Astrocyte of the cerebellum (primary cell): Measurements from ENCODE around the gene SH3RF3.

Experiments
- DNase-seq: peaks from one replicate; pipeline ENCODE4 v3.0.0-alpha.2; 2011; ENCODE audit warnings: low read depth
- H3K4me3 ChIP-seq: 2 replicates; pipeline ENCODE4 v1.5.1; 2011; ENCODE audit warnings: mild to moderate bottlenecking, low read depth, low read length, moderate library complexity
- in situ Hi-C: cut with HindIII; loops from 2 replicates; pipeline ENCODE4 v1.10.0; 2017; ENCODE audit warnings: low sequenced_read_pairs
- TF ChIP-seq, protein P1 (sequence below): IDR thresholded peaks from 2 replicates; pipeline ENCODE4 v1.5.1; 2012; ENCODE audit warnings: low read length, low read depth, moderate library complexity, mild to moderate bottlenecking; ENCODE audit errors: missing control alignments

Gene SH3RF3

DNA sequence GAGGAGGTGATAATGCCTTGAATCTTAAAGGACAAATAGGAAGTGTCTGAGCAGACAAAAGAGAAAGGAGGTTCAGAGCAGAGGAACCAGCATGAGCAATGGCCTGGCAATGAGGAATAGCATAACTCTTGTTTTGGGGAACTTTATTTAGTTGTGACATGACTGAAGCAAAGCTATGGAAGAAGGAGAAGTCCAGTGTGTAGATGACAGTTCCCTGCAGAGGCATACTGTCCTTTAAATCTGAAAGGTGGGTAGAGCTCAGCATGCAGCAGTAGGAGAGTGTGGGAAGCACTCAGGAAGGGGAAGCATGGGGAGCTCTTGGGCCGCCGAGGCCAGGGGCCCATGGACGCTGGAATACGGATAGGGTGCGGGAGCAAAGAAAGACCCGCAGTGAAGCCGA is 311.0 kb downstream of the SH3RF3 start:
- TF ChIP-seq, protein P1, sequence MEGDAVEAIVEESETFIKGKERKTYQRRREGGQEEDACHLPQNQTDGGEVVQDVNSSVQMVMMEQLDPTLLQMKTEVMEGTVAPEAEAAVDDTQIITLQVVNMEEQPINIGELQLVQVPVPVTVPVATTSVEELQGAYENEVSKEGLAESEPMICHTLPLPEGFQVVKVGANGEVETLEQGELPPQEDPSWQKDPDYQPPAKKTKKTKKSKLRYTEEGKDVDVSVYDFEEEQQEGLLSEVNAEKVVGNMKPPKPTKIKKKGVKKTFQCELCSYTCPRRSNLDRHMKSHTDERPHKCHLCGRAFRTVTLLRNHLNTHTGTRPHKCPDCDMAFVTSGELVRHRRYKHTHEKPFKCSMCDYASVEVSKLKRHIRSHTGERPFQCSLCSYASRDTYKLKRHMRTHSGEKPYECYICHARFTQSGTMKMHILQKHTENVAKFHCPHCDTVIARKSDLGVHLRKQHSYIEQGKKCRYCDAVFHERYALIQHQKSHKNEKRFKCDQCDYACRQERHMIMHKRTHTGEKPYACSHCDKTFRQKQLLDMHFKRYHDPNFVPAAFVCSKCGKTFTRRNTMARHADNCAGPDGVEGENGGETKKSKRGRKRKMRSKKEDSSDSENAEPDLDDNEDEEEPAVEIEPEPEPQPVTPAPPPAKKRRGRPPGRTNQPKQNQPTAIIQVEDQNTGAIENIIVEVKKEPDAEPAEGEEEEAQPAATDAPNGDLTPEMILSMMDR, result no peak
- DNase-seq, result no peak
- no peak overlapping the region for H3K4me3 ChIP-seq
- in situ Hi-C loops, result no loop called here

DNA sequence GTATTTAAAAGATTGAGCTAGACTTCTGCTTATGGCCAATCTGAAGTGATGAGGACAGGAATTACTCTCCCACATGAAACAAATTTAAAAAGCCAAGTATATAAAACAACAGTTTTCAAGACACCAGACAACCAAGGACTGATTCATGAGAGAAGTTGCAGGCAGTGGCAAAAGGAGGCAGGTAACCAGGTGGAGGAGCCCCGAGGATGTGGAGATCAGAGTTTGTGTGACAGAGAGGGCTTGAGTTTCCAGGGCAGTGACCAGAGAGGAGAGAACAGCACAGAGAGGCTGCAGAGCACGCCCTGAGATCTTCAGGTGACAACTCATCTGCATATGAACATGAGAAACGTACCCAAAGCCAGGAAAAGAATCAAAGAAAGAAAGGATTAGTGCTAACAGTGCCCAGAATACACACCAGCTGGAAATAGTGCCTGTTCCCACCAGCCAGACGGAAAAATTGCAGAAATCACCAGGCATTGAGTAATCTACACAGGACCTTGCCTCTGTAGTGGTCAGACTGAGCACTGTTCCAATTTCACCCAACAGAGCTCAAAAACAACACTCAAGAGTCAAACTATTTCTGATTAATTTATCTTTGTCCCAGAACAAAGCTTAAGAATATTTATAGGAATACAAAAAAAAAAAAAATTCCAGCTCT is 311.6 kb downstream of the SH3RF3 start:
- TF ChIP-seq, protein P1, result no peak
- DNase-seq, result no peak
- in situ Hi-C loops, result no loop called here
- no peak overlapping the region for H3K4me3 ChIP-seq

DNA sequence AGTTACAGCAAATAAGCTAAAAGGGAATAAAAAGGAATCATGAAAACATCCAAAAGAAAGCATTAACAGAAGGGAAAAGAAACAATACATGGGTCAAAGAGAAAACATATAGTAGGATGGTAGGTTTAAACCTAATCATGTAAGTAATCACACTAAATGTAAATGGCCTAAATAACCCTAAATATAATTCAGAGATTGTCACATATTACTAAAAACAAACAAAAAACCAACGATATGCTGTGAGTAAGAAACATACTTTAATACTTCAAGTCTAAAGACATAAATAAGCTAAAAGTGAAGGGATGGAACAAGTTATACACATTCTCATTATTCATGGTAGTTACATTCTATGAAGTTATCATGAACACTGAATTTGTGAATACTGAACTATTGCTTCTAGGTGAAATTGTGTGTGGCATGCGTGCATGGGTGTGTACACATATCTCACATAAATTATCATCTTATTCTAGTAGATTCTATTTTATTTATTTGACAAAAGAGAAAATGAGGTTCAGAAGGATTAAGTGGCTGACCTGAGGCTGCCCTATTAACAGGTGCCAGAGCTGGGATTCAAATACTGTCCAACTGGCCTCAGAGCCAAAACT is 313.8 kb downstream of the SH3RF3 start:
- no peak overlapping the region for H3K4me3 ChIP-seq
- TF ChIP-seq, protein P1, result no peak
- no peak for DNase-seq
- in situ Hi-C loops, result no loop called here

DNA sequence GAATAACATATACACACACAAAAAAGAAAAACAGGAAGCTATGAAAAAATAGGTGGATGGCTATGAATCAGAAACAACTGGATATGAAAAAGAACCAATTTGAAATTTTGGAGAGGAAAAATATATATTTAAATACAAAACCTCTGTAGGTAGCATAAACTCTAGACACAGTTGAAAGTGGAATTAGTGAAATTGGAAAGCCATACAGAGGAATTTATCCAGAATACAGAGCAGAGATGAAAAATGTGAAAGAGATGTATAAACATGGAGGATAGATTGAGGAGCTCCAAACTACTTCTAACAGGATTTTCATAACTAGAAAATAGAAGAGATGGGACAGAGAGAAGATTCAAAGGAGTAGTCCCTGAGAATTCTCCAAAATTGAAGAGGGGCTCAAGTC is 315.9 kb downstream of the SH3RF3 start:
- TF ChIP-seq, protein P1, result no peak
- no peak overlapping the region for H3K4me3 ChIP-seq
- in situ Hi-C loops, result no loop called here
- no peak for DNase-seq

DNA sequence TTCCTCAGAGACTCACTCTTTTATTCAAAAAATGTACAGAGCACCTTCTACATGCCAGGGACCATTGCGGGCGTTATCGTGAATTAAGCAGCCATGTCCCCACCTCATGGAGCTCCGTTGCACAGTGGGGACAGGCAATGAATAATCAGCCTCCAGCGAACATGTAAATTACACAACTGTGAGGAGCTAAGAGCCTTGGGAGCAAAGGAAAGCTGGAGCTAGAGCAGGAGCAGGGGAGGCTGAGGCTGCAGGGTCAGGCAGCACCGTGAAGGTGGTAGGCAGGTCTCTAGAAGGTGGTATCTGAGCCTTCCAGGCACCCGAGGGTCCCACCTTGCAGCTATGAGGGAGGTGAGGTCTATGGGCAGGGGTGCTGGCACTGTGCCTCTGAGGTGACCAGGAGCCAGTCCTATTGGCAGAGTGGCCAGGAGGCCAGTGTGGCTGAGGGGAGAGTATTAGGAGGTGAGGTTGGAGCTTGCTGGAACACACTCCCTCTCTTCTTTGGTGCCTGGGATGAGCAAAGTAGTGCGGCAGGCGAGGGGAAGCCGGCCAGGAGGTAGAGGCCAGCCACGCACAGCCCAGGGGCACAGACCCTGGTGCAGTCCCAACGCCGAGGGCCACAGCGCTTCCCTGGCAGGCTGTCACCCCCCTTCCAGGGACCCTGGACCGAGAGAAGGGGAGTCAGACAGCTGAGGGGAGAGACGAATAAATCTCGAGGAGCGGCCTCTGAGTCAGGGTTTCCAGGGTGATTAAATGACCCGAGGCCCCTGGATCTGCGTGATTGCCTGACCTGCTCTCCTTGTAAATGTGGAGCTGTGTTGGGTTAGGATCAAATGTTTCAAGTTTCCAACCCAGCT is 317.5 kb downstream of the SH3RF3 start:
- TF ChIP-seq, protein P1, result no peak
- in situ Hi-C loops, result no loop called here
- no peak overlapping the region for H3K4me3 ChIP-seq
- DNase-seq, result no peak

DNA sequence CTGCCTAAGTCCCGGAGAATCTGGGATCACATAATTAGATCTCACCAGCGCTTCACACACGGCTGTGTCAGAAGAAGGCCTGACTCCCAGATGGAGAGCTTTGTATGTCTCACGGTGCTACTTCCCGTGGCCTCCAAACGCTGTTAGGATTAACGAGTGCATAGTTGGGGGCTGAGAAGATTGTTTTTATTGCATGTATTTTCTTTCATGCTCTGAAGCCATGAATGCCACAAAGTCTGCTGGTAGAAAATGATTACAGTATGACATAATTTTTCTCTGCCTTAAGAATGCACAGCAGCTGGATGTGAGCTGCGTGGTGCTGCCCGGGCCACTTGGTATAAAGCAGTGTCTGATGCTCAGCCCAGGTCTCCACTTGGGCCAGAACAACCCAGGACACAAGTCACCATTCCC is 318.3 kb downstream of the SH3RF3 start:
- in situ Hi-C loops, result no loop called here
- H3K4me3 ChIP-seq, result no peak overlapping the region
- TF ChIP-seq, protein P1, result no peak
- DNase-seq, result peak; percentile 95
